Keratinocyte (primary cell): ENCODE data around the gene OLFML2B.

Experiments
- CTCF ChIP-seq, 3 experiments: IDR thresholded peaks in 1 of 3; conservative IDR thresholded peaks in 1 of 3; optimal IDR thresholded peaks in 1 of 3; 2 replicates in 2 of 3; 3 replicates in 1 of 3; pipeline versions ENCODE3 to v1.5.1; 2011; ENCODE audit warnings: low read length in 3 of 3, mild to moderate bottlenecking in 3 of 3, moderate library complexity in 2 of 3, control low read depth in 1 of 3, inconsistent platforms in 1 of 3; ENCODE audit not compliant: insufficient read depth in 2 of 3; ENCODE audit errors: extremely low read depth in 1 of 3
- EZH2 ChIP-seq: IDR thresholded peaks from one replicate; pipeline ENCODE4 v1.6.1; 2012; ENCODE audit warnings: inconsistent platforms, mild to moderate bottlenecking, low read length, moderate library complexity

GRCh38 chr1:161956097-161956496 is 67.6 kb downstream of the OLFML2B start:
- TF ChIP-seq CTCF (optimal IDR thresholded peaks at IDR 0.05 in 1 of 3, IDR thresholded peaks at IDR 0.05 in 1 of 3, conservative IDR thresholded peaks at IDR 0.05 in 1 of 3; ENCODE audit: extremely low read depth in 1 of 3, insufficient read depth in 2 of 3, low read length in 3 of 3) (no peak), EZH2 (no peak)
